H1 (cell line): ENCODE results near the gene HACL1. TPM values are rescaled to one million over a fixed set of nuclear protein-coding genes. Genes with fewer than 3 reads are reported as not detected.

Experiments
- CTCF ChIA-PET: fragments of 300-600 bp; sonication (Branson Sonifier 250); formaldehyde crosslinking; loops from one replicate; lab custom pipeline; 2021; ENCODE audit not compliant: partially characterized antibody; lab: Charles Lee
- POLR2A ChIA-PET: fragments of 300-600 bp; sonication (Branson Sonifier 250); formaldehyde crosslinking; loops from one replicate; lab custom pipeline; 2021; ENCODE audit warnings: inconsistent platforms; ENCODE audit not compliant: partially characterized antibody; lab: Charles Lee
- DNase-seq, 2 experiments: peaks; one replicate each; pipeline versions ENCODE4 v3.0.0 to v3.0.0-alpha.2; 2010 to 2022; ENCODE audit warnings: low spot score in 2 of 2, low read depth in 1 of 2, mixed read lengths in 1 of 2
- FAIRE-seq: peaks from 2 replicates; lab custom pipeline; 2011; peaks lifted over from hg19 to GRCh38; lab: Jason Lieb, UNC
- H2AFZ ChIP-seq: 2 replicates; pipeline ENCODE4 v1.8.1; 2012; ENCODE audit warnings: low read length, inconsistent platforms
- H2AK5ac ChIP-seq: 2 replicates; pipeline ENCODE4 v1.6.1; 2013; ENCODE audit warnings: low read depth, low read length
- H2BK120ac ChIP-seq: replicated peaks from 2 replicates; pipeline ENCODE3; 2013; ENCODE audit warnings: low read depth, low read length, inconsistent platforms
- H2BK12ac ChIP-seq: 2 replicates; pipeline ENCODE4 v1.6.1; 2013; ENCODE audit warnings: low read depth, low read length
- H2BK15ac ChIP-seq: 2 replicates; pipeline ENCODE4 v1.6.1; 2013; ENCODE audit warnings: low read length
- H2BK20ac ChIP-seq: 2 replicates; pipeline ENCODE4 v1.6.1; 2013; ENCODE audit warnings: low read length
- H2BK5ac ChIP-seq: 2 replicates; pipeline ENCODE4 v1.6.1; 2013; ENCODE audit warnings: low read depth, low read length
- H3K14ac ChIP-seq: 2 replicates; pipeline ENCODE4 v1.6.1; 2013; ENCODE audit warnings: inconsistent platforms; ENCODE audit not compliant: insufficient read length
- H3K18ac ChIP-seq: 2 replicates; pipeline ENCODE4 v1.6.1; 2013; ENCODE audit warnings: low read length; ENCODE audit errors: extremely low read depth
- H3K23ac ChIP-seq: 2 replicates; pipeline ENCODE4 v1.6.1; 2013; ENCODE audit warnings: inconsistent platforms; ENCODE audit not compliant: insufficient read length
- H3K23me2 ChIP-seq: 2 replicates; pipeline ENCODE4 v1.6.1; 2013; ENCODE audit warnings: low read depth, low read length
- H3K27ac ChIP-seq: 2 replicates; pipeline ENCODE4 v1.6.1; 2011; ENCODE audit warnings: low read depth, low read length, inconsistent platforms
- H3K27me3 ChIP-seq, 4 experiments: replicated peaks in 1 of 4; 1 replicate in 1 of 4; 2 replicates in 3 of 4; pipeline versions ENCODE4 v1.6.1 to v1.8.1; 2011 to 2013; ENCODE audit warnings: low read length in 3 of 4, mild to moderate bottlenecking in 3 of 4, inconsistent platforms in 2 of 4, mixed read lengths in 2 of 4, moderate library complexity in 1 of 4; ENCODE audit not compliant: control insufficient read depth in 3 of 4, insufficient read depth in 3 of 4; ENCODE audit errors: extremely low read depth in 1 of 4
- H3K36me3 ChIP-seq, 4 experiments: 2 replicates each; pipeline versions ENCODE4 v1.6.1 to v1.8.1; 2011 to 2013; ENCODE audit warnings: mild to moderate bottlenecking in 4 of 4, low read length in 3 of 4, moderate library complexity in 2 of 4, control low read depth in 1 of 4, inconsistent platforms in 1 of 4; ENCODE audit not compliant: insufficient read depth in 4 of 4, control insufficient read depth in 2 of 4
- H3K4ac ChIP-seq: replicated peaks from 2 replicates; pipeline ENCODE3; 2013; ENCODE audit warnings: low read length, low read depth, mixed read lengths, inconsistent platforms; ENCODE audit not compliant: insufficient read length
- H3K4me1 ChIP-seq, 4 experiments: replicated peaks in 1 of 4; 1 replicate in 1 of 4; 2 replicates in 3 of 4; pipeline versions ENCODE4 v1.6.1 to v1.8.1; 2011 to 2013; ENCODE audit warnings: low read length in 3 of 4, inconsistent platforms in 2 of 4, mixed read lengths in 1 of 4; ENCODE audit not compliant: insufficient read depth in 4 of 4, control insufficient read depth in 3 of 4
- H3K4me2 ChIP-seq, 2 experiments: 2 replicates each; pipeline versions ENCODE4 v1.6.1 to v1.8.1; 2011 to 2013; ENCODE audit warnings: low read depth in 2 of 2, low read length in 2 of 2, control low read depth in 1 of 2, inconsistent platforms in 1 of 2, mild to moderate bottlenecking in 1 of 2; ENCODE audit not compliant: insufficient read depth in 1 of 2
- H3K4me3 ChIP-seq, 4 experiments: fragments of 200-600, 300-600 bp in 1 of 4; sonication (generic), shearing (Covaris generic), sonication (Bioruptor Twin) in 1 of 4; 2 replicates each; pipeline versions ENCODE4 v1.5.1 to v1.8.1; 2011 to 2016; ENCODE audit warnings: low read length in 4 of 4, low read depth in 3 of 4, control low read depth in 2 of 4, inconsistent platforms in 2 of 4, mild to moderate bottlenecking in 2 of 4, mixed read lengths in 1 of 4, moderate library complexity in 1 of 4; ENCODE audit not compliant: insufficient read depth in 2 of 4; ENCODE audit errors: extremely low read depth in 1 of 4
- H3K56ac ChIP-seq: replicated peaks from 2 replicates; pipeline ENCODE3; 2013; ENCODE audit warnings: low read depth, mild to moderate bottlenecking, mixed read lengths, low read length, inconsistent platforms; ENCODE audit not compliant: insufficient read length
- H3K79me1 ChIP-seq: 2 replicates; pipeline ENCODE4 v1.6.1; 2013; ENCODE audit warnings: low read depth, low read length, control low read depth
- H3K79me2 ChIP-seq, 2 experiments: 2 replicates each; pipeline versions ENCODE4 v1.6.1 to v1.8.1; 2012 to 2013; ENCODE audit warnings: low read length in 2 of 2, mild to moderate bottlenecking in 2 of 2, inconsistent platforms in 1 of 2; ENCODE audit not compliant: insufficient read depth in 2 of 2, control insufficient read depth in 1 of 2
- H3K9ac ChIP-seq, 4 experiments: replicated peaks in 1 of 4; 1 replicate in 1 of 4; 2 replicates in 3 of 4; pipeline versions ENCODE4 v1.6.1 to v1.8.1; 2011 to 2013; ENCODE audit warnings: low read depth in 3 of 4, low read length in 3 of 4, control low read depth in 2 of 4, mild to moderate bottlenecking in 2 of 4, moderate library complexity in 2 of 4, inconsistent platforms in 1 of 4; ENCODE audit errors: extremely low read depth in 1 of 4
- H3K9me3 ChIP-seq, 2 experiments: 2 replicates each; pipeline versions ENCODE4 v1.6.1 to v1.8.1; 2012 to 2013; ENCODE audit warnings: mild to moderate bottlenecking in 2 of 2, moderate library complexity in 2 of 2, control low read depth in 1 of 2, inconsistent platforms in 1 of 2, low read depth in 1 of 2, low read length in 1 of 2, mixed read lengths in 1 of 2; ENCODE audit not compliant: insufficient read depth in 2 of 2
- H4K20me1 ChIP-seq, 2 experiments: replicated peaks in 1 of 2; 2 replicates each; pipeline versions ENCODE3 to v1.8.1; 2011 to 2013; ENCODE audit warnings: inconsistent platforms in 2 of 2, low read length in 2 of 2, mild to moderate bottlenecking in 1 of 2; ENCODE audit not compliant: insufficient read depth in 2 of 2, control insufficient read depth in 1 of 2
- H4K5ac ChIP-seq: 2 replicates; pipeline ENCODE4 v1.6.1; 2013; ENCODE audit warnings: low read length, low read depth, mixed read lengths, inconsistent platforms; ENCODE audit not compliant: insufficient read length
- H4K8ac ChIP-seq: 2 replicates; pipeline ENCODE4 v1.8.0; 2013; ENCODE audit warnings: mild to moderate bottlenecking, moderate library complexity, low read length, inconsistent platforms; ENCODE audit not compliant: insufficient read depth; ENCODE audit errors: extremely low read depth
- H4K91ac ChIP-seq: replicated peaks from 2 replicates; pipeline ENCODE3; 2013; ENCODE audit warnings: low read length, mixed read lengths, inconsistent platforms; ENCODE audit not compliant: insufficient read length
- KDM1A ChIP-seq: fragments of 200-600, 300-600 bp; sonication (generic); IDR thresholded peaks from 2 replicates; pipeline ENCODE4 v1.7.1; 2016; ENCODE audit warnings: mild to moderate bottlenecking, low read length, borderline replicate concordance
- NANOG ChIP-seq: IDR thresholded peaks from 2 replicates; pipeline ENCODE4 v1.6.1; 2011; ENCODE audit warnings: low read length, low read depth, mild to moderate bottlenecking, inconsistent platforms; ENCODE audit not compliant: insufficient read depth, poor library complexity, severe bottlenecking
- RFX5 ChIP-seq: IDR thresholded peaks from 2 replicates; pipeline ENCODE4 v1.6.1; 2011; ENCODE audit warnings: low read depth, low read length, improper control_type of control experiment, borderline replicate concordance
- WGBS, 2 experiments: shearing (Covaris generic) in 1 of 2; methylation state at CpG; one replicate each; pipeline versions ENCODE4 v1.1.6 to v1.1.7; 2013 to 2015; ENCODE audit warnings: low lambda C conversion rate in 2 of 2, mixed read lengths in 2 of 2, inconsistent platforms in 1 of 2, low coverage in 1 of 2, missing lambda C conversion rate in 1 of 2; ENCODE audit not compliant: insufficient replicate concordance in 2 of 2, insufficient coverage in 1 of 2, insufficient read length in 1 of 2; ENCODE audit errors: extremely low coverage in 1 of 2, missing lambda C conversion rate in 1 of 2; 5-methylcytosine and 5-hydroxymethylcytosine counted together
- polyA plus RNA-seq, 7 experiments: library from polyadenylated mRNA; depleted of rRNA in 3 of 7; stranded (reverse) in 5 of 7; unstranded in 2 of 7; fragments of >200 nt in 5 of 7; fragments of 200-250 nt in 2 of 7; gene quantifications; 1 replicate in 5 of 7; 2 replicates in 1 of 7; 4 replicates in 1 of 7; pipeline versions ENCODE4 v1.2.1 to v1.2.3, GENCODE V29; 2011 to 2013; ENCODE audit warnings: missing spikeins in 2 of 7, mixed read lengths in 2 of 7
- total RNA-seq: library from RNA; stranded (reverse); fragmentation: NEBNext Ultra II Directional; extraction: Animal tissue kit (Norgen Biotek cat#: 25700); gene quantifications from 2 replicates; pipeline ENCODE4 v1.2.1, GENCODE V29; 2021

Gene HACL1
- total and polyA plus RNA-seq, 2 of the 8 experiments (the other 6 are each of a cell fraction or from before 2014, with no cell fraction given), result 38.2 to 46.0 TPM

DNA sequence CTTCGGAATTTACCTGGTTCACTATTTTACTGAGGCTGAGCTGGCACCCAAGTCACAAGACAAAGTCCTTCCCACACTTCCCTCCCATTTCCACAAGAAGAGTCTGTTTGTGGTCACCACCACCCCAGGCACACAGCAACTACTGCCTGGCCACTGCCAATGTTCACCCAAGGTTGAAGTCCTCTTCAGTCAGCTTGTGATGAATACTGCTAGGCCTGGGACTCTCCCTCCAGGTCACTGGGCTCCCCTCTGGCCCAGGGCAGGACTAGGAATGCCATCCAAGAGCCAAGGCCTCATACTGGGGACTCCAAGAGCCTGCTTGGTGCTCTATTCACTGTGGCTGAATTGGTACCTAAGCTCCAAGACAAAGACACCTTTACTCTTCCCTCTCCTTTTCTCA is 49.5 kb downstream of the HACL1 start:
- no peaks in the 10 kb centered on the region for H3K79me1 ChIP-seq
- no peak overlapping the region for H3K27ac ChIP-seq
- no peaks in the 10 kb centered on the region for H3K23me2 ChIP-seq
- H3K79me2 ChIP-seq, result no peaks in the 10 kb centered on the region
- H3K56ac ChIP-seq, result no peak overlapping the region
- no peak overlapping the region for H3K23ac ChIP-seq
- H3K36me3 ChIP-seq, result peaks cover 0 to 3% (median 1%) of the 10 kb centered on the region in 4 experiments; a peak in 2 of 8 replicates
- no peak overlapping the region for H3K4ac ChIP-seq
- H2BK15ac ChIP-seq, result no peak overlapping the region
- H3K4me2 ChIP-seq, result no peak overlapping the region
- H3K9ac ChIP-seq, result no peak overlapping the region
- no peak overlapping the region for H2BK5ac ChIP-seq
- no peaks in the 10 kb centered on the region for H3K4me1 ChIP-seq
- H4K8ac ChIP-seq, result no peak overlapping the region
- DNase-seq, result no peak
- no peak overlapping the region for H2AFZ ChIP-seq
- H2BK12ac ChIP-seq, result no peak overlapping the region
- H3K14ac ChIP-seq, result no peak overlapping the region
- H3K18ac ChIP-seq, result no peak overlapping the region
- no peak overlapping the region for H4K91ac ChIP-seq
- H4K20me1 ChIP-seq, result peaks cover 0 to 2% of the 10 kb centered on the region in 2 experiments
- POLR2A ChIA-PET, result no interaction called here
- no peak overlapping the region for H4K5ac ChIP-seq
- no peaks in the 10 kb centered on the region for H3K27me3 ChIP-seq
- no peak overlapping the region for H2BK120ac ChIP-seq
- CTCF ChIA-PET, result interaction anchor here (1.1 to 1.8 kb wide), 5 partner anchors 8 to 85 kb away, joined by 3 to 7 read pairs (median 3); no protein-coding TSS in a partner anchor
- WGBS, 2 experiments, result 100% methylated on average over 1 of the region's 1 CpG; no CpG with 5 or more reads in 1 of the 2 experiments
- H2BK20ac ChIP-seq, result no peak overlapping the region
- no peak for FAIRE-seq
- no peaks in the 10 kb centered on the region; a peak in 1 of 4 replicates for H3K9me3 ChIP-seq
- no peak overlapping the region for H2AK5ac ChIP-seq
- H3K4me3 ChIP-seq, result no peak overlapping the region
- no peak for TF ChIP-seq KDM1A
- TF ChIP-seq NANOG, result no peak
- no peak for TF ChIP-seq RFX5
